ENCODE results near the gene KCNMB2.

KCNMB2 gene

GRCh38 chr3:178629430-178630178 lies 93.4 kb downstream of the KCNMB2 start:
- no peak for TF ChIP-seq CTCF (IDR thresholded peaks at IDR 0.05; ENCODE audit: insufficient read depth, low read depth, low read length, missing control alignments)
- DNase-seq (ENCODE audit: low read depth): no peak
- no peak overlapping the region for H3K4me3 ChIP-seq (ENCODE audit: low read depth, low read length)

- TF ChIP-seq CTCF (IDR thresholded peaks at IDR 0.05; ENCODE audit: insufficient read depth, low read depth, low read length, missing control alignments): no peak
- DNase-seq (ENCODE audit: low read depth): no peak
- no peak overlapping the region for H3K4me3 ChIP-seq (ENCODE audit: low read depth, low read length)
These were observed 95.7 kb downstream of the KCNMB2 start for GRCh38 chr3:178631950-178632349.

GRCh38 chr3:178634975-178635374 lies 98.7 kb downstream of the KCNMB2 start:
- H3K4me3 ChIP-seq (ENCODE audit: low read depth, low read length): no peak overlapping the region
- TF ChIP-seq CTCF (IDR thresholded peaks at IDR 0.05; ENCODE audit: insufficient read depth, low read depth, low read length, missing control alignments): no peak
- DNase-seq (ENCODE audit: low read depth): no peak

GRCh38 chr3:178637802-178638201 lies 101.6 kb downstream of the KCNMB2 start:
- no peak overlapping the region for H3K4me3 ChIP-seq (ENCODE audit: low read depth, low read length)
- DNase-seq (ENCODE audit: low read depth): no peak
- TF ChIP-seq CTCF (IDR thresholded peaks at IDR 0.05; ENCODE audit: insufficient read depth, low read depth, low read length, missing control alignments): no peak

- H3K4me3 ChIP-seq (ENCODE audit: low read depth, low read length): no peak overlapping the region
- TF ChIP-seq CTCF (IDR thresholded peaks at IDR 0.05; ENCODE audit: insufficient read depth, low read depth, low read length, missing control alignments): no peak
- DNase-seq (ENCODE audit: low read depth): no peak
These were observed 109.3 kb downstream of the KCNMB2 start for GRCh38 chr3:178645503-178645902.

GRCh38 chr3:178646186-178646862 lies 110.1 kb downstream of the KCNMB2 start:
- TF ChIP-seq CTCF (IDR thresholded peaks at IDR 0.05; ENCODE audit: insufficient read depth, low read depth, low read length, missing control alignments): no peak
- no peak overlapping the region for H3K4me3 ChIP-seq (ENCODE audit: low read depth, low read length)
- no peak for DNase-seq (ENCODE audit: low read depth)
